Brain microvascular endothelial cell (primary cell): ENCODE results near the gene AP5B1.

Experiments
- DNase-seq: peaks from one replicate; pipeline ENCODE4 v3.0.0-alpha.2; 2020
- H3K27ac ChIP-seq: fragments of 250-450 bp; sonication (Bioruptor Pico); 2 replicates; pipeline ENCODE4 v1.5.1; 2020; ENCODE audit warnings: mild to moderate bottlenecking, moderate library complexity
- H3K27me3 ChIP-seq: fragments of 250-450 bp; sonication (Bioruptor Pico); replicated peaks from 2 replicates; pipeline ENCODE4 v1.5.1; 2020; ENCODE audit warnings: mild to moderate bottlenecking
- H3K36me3 ChIP-seq: fragments of 250-450 bp; sonication (Bioruptor Pico); replicated peaks from 2 replicates; pipeline ENCODE4 v1.5.1; 2020; ENCODE audit warnings: mild to moderate bottlenecking
- H3K4me3 ChIP-seq: 2 replicates; pipeline ENCODE4 v1.5.1; 2011; ENCODE audit warnings: low read depth, mild to moderate bottlenecking, control low read depth, low read length, moderate library complexity
- in situ Hi-C: cut with HindIII; loops from 2 replicates; pipeline ENCODE4 v1.10.0; 2017; ENCODE audit warnings: low sequenced_read_pairs, low pct_ligation_motif_present
- TF ChIP-seq, protein P1 (sequence below): IDR thresholded peaks from 2 replicates; pipeline ENCODE4 v1.5.1; 2011; ENCODE audit warnings: low read depth, mild to moderate bottlenecking, moderate library complexity, low read length, control low read depth, inconsistent platforms; ENCODE audit errors: missing control alignments

Gene AP5B1

DNA sequence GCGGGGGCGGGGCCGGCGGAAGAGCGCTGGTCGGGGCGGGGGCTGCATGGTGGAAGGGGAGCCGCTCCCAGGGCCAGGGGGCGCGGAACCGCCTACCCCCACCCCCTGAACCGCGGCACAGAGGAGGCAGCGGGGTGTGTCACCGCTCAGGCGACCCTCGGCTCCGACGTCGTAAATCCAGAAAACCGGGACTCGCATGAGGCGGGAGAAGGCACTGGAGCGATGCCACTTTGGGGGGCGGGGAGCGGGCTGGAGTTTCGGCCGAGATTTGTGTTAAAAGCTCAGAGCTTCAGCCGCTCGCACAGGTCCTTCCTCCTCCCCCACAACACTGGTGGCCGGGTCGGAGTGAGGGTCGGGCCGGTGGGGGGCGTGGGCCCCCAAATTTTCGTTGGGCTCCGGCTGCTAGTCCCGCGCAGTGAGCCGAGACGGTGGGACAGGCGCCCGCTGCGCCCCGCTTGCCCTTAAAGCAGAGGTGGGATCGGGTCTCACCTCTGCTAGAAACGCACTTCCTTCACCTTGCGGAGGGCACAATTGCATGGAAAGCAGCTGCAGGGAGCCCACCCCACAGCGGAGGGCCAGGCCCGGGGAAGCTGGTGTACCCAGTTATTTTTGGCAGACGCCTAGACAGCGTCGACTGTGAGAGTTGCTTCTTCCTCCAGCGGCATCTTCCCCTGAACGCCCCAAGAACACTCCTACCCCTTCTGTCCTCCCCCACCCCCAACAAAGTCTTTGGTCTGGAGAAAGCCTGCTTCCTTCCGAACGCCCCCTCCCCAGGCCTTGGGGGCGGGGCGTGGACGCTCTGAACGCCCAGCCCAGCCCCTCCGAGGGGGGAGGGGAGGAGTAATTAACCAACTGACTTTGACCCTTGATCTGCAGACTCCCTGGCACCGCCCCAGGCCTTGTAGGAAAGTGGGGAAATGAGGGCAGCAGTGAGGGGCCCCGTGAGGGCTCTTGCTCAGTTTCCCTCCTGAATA, 7.2 kb upstream of the AP5B1 start:
- DNase-seq: no peak
- TF ChIP-seq, protein P1, sequence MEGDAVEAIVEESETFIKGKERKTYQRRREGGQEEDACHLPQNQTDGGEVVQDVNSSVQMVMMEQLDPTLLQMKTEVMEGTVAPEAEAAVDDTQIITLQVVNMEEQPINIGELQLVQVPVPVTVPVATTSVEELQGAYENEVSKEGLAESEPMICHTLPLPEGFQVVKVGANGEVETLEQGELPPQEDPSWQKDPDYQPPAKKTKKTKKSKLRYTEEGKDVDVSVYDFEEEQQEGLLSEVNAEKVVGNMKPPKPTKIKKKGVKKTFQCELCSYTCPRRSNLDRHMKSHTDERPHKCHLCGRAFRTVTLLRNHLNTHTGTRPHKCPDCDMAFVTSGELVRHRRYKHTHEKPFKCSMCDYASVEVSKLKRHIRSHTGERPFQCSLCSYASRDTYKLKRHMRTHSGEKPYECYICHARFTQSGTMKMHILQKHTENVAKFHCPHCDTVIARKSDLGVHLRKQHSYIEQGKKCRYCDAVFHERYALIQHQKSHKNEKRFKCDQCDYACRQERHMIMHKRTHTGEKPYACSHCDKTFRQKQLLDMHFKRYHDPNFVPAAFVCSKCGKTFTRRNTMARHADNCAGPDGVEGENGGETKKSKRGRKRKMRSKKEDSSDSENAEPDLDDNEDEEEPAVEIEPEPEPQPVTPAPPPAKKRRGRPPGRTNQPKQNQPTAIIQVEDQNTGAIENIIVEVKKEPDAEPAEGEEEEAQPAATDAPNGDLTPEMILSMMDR: no peak
- Histone ChIP-seq H3K27ac (no peak overlapping the region), H3K4me3 (no peak overlapping the region), H3K36me3 (no peaks in the 10 kb centered on the region), H3K27me3 (peaks cover 38% of the 10 kb centered on the region)
- in situ Hi-C loops: no loop called here

DNA sequence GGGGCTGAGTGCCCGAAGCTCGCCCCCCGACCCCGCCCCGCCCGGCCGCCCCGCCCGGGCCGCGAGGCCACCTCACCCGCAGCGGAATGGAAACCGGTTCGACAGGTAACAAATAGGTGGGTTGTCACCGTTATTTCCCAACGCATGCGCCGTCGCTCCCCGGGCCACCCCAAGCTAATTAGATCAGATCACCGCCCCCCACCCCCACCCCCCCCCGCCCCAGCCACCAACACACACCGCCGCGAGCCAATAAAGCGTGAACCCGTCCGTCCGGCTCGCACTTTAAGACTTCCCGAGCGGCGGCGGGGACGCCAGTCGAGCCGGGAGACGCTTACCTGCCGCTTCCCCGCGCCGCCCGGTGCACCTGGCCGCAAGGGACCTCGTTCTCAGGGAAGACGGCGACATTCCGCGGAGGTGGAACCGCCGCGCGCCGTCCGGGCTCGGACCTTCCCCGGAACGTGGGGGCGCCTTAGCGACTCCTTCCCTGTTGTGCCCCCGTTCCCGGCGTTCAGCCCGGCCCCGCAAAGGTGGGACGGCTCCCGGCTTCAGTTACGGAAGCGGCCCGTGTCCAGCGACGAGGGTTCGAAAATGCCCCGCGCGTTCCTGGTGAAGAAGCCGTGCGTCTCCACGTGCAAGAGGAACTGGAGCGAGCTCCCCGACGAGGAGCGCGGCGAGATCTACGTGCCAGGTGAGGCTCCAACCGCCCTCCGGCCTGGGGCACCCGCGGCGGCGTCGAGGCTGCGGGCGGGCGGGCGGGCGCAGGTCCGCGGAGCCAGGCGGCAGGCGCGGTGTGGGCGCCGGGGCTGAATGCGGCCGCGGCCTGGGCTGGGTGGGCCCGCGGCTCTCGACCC, 6.2 kb upstream of the AP5B1 start, which contains the start of gene OVOL1:
Gene OVOL1, plus strand, starts transcription at position 278 of the 851 bp plus-strand sequence. Its CDS starts 311 bp downstream, at position 589.
- in situ Hi-C loops: no loop called here
- Histone ChIP-seq H3K27me3 (peaks cover 38% of the 10 kb centered on the region), H3K27ac (no peak within 1 kb of the TSS), H3K36me3 (no peaks in the 10 kb centered on the region), H3K4me3 (no peak within 1 kb of the TSS)
- TF ChIP-seq, protein P1: no peak
- DNase-seq: no peak

DNA sequence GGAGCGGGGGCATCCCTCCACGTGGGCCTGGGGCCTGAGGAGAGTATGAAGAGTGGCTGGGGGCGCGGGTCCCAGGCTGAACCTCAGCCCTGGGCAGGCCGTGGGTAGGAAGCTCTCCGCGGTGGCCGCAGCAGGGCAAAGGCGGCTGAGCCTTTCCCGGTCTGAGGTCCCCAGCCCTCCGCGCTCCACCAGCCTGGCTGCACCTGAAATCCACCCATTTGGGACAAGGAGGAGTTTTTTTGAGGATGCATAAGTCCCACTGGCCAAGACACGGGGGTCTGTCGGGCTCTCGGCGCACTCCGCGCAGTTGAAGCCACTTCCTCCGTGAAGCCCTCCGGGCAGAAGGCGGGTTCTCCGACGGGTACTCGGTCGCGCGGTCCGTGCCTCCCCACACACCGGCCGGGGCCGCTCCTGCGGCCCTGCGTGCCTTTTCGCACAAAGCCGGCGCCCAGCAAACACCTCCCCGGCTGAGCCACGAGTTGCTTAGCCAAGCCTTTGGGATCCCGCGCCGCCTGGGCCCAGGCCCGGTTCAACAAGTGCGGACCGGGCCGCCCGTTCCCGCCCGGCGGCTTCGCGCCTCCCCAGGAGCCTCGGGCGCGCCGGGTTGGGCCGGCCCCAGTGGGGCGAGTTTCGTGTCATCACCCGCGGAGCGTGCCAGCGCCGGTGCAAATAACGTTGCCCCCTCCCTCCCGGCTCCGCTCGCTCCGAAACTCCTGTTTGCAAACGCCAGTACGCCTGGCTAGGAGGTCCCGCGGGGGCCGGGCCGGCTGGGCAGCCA, 5.4 kb upstream of the AP5B1 start:
- H3K27me3 ChIP-seq: peaks cover 38% of the 10 kb centered on the region
- DNase-seq: no peak
- TF ChIP-seq, protein P1: no peak
- H3K27ac ChIP-seq: no peak overlapping the region
- H3K4me3 ChIP-seq: no peak overlapping the region
- no peaks in the 10 kb centered on the region for H3K36me3 ChIP-seq
- in situ Hi-C loops: no loop called here

DNA sequence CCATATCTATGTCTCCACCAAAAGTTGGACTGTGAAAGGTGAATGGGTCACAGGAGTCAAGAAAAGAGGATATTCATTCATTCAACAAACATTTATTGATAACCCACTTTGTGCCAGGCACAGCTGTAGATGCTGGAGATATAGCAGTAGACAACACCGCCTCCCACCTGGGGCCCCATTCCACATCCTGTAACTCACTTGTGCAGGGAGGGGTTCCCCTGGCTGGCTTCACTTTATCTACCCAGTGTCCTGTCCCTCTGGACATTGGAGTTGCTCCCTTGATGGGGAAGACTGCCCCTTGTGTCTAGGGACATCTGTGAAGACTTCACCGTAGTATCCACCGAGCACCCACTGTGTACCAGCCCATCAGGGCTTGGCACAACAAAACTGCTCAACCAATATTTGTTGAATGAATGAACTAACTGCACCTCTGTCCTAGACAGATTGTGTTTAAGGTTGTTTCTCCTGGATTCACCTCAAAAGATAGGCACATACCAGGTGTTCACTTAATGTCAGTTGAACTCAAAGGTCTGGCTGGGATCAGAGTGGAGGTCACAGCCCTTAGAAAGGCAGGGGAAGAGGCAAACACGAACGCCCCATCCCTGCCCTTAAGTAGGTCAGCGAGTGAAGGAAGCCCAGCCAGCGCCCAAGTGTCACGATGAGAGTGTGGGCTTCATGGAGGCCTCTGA, 4.7 kb upstream of the AP5B1 start:
- in situ Hi-C loops: no loop called here
- H3K36me3 ChIP-seq: no peaks in the 10 kb centered on the region
- no peak overlapping the region for H3K4me3 ChIP-seq
- H3K27me3 ChIP-seq: peaks cover 38% of the 10 kb centered on the region
- TF ChIP-seq, protein P1: no peak
- no peak for DNase-seq
- H3K27ac ChIP-seq: no peak overlapping the region

DNA sequence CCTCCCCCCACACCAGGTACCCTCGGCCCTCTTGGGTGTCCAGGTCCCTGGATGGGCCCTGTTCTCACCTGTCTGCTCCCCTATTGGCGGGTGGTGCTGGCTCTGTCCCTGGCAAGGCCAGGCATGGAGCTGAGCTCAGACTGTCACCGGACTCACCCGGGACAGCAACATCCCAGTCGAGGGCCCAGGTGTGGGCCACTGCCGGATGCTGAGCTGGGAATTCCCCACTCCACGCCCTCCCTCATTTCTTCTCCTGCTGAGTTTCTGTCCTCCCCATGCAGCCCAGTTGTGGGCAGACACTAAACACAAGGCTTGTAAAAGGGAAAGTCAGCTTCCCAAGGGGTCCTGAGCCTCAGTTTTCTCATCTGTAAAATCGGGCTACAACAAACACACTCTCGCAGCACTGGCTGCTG, 2.0 kb upstream of the AP5B1 start:
- Histone ChIP-seq H3K4me3 (no peak overlapping the region), H3K36me3 (peaks cover 10% of the 10 kb centered on the region), H3K27ac (no peak overlapping the region), H3K27me3 (peaks cover 22% of the 10 kb centered on the region)
- in situ Hi-C loops: no loop called here
- DNase-seq: no peak
- TF ChIP-seq, protein P1: no peak
